Endothelial cell of umbilical vein (primary cell): ENCODE data around the gene SIX4. TPM values are rescaled to one million over a fixed set of nuclear protein-coding genes. Genes with fewer than 3 reads are reported as not detected.

ENCODE experiments used
- BruUV-seq: library from RNA; stranded (reverse); fragments of 400-500 nt; replicated peaks from 2 replicates; lab custom pipeline; 2021; lab: Mats Ljungman, UMichigan
- CTCF ChIA-PET: fragments of 300-600, 350-600 bp; sonication (Branson Sonifier 250); formaldehyde crosslinking; loops from one replicate; lab custom pipeline; 2021; ENCODE audit warnings: antibody characterized with exemption, inconsistent platforms; lab: Charles Lee
- POLR2A ChIA-PET: fragments of 300-600, 350-600 bp; sonication (Branson Sonifier 250); formaldehyde crosslinking; loops from one replicate; lab custom pipeline; 2021; ENCODE audit warnings: antibody characterized with exemption, inconsistent platforms; lab: Charles Lee
- DNase-seq: peaks from one replicate; pipeline ENCODE4 v3.0.0-alpha.2; 2011; ENCODE audit warnings: low read depth, low spot score
- FAIRE-seq: peaks from 2 replicates; lab custom pipeline; 2011; peaks lifted over from hg19 to GRCh38; lab: Jason Lieb, UNC
- H2AFZ ChIP-seq: 2 replicates; pipeline ENCODE4 v1.6.0; 2012; ENCODE audit warnings: low read depth, low read length, control low read depth, inconsistent platforms
- H3K27ac ChIP-seq: 2 replicates; pipeline ENCODE4 v1.5.1; 2011; ENCODE audit warnings: low read depth, mild to moderate bottlenecking, control low read depth, low read length, moderate library complexity; ENCODE audit not compliant: insufficient read depth
- H3K27me3 ChIP-seq, 2 experiments: 2 replicates each; pipeline versions ENCODE4 v1.6.0 to v1.6.1; 2011; ENCODE audit warnings: low read length in 2 of 2, mixed read lengths in 1 of 2; ENCODE audit not compliant: control insufficient read depth in 2 of 2, insufficient read depth in 2 of 2
- H3K36me3 ChIP-seq, 2 experiments: 2 replicates in 1 of 2; 3 replicates in 1 of 2; pipeline ENCODE4 v1.5.1; 2011; ENCODE audit warnings: low read length in 2 of 2, mild to moderate bottlenecking in 1 of 2, moderate library complexity in 1 of 2; ENCODE audit not compliant: control insufficient read depth in 2 of 2, insufficient read depth in 2 of 2; ENCODE audit errors: extremely low read depth in 1 of 2
- H3K4me1 ChIP-seq: 3 replicates; pipeline ENCODE4 v1.5.1; 2011; ENCODE audit warnings: mild to moderate bottlenecking, low read length; ENCODE audit not compliant: control insufficient read depth, insufficient read depth; ENCODE audit errors: extremely low read depth
- H3K4me2 ChIP-seq: 2 replicates; pipeline ENCODE4 v1.6.1; 2011; ENCODE audit warnings: low read length, control low read depth, mixed read lengths; ENCODE audit not compliant: insufficient read depth
- H3K4me3 ChIP-seq, 3 experiments: fragments of 200-600 bp in 1 of 3; sonication (generic), shearing (Covaris generic) in 1 of 3; replicated peaks in 1 of 3; 2 replicates each; pipeline ENCODE4 v1.5.1; 2011 to 2016; ENCODE audit warnings: control low read depth in 3 of 3, low read length in 3 of 3, mild to moderate bottlenecking in 2 of 3, inconsistent platforms in 1 of 3, low read depth in 1 of 3, moderate library complexity in 1 of 3; ENCODE audit not compliant: insufficient read depth in 1 of 3
- H3K79me2 ChIP-seq: 2 replicates; pipeline ENCODE4 v1.6.0; 2012; ENCODE audit warnings: low read length, inconsistent platforms; ENCODE audit not compliant: control insufficient read depth, insufficient read depth
- H3K9ac ChIP-seq: replicated peaks from 2 replicates; pipeline ENCODE3; 2011; ENCODE audit warnings: low read length, control low read depth; ENCODE audit not compliant: insufficient read depth; ENCODE audit errors: extremely low read depth
- H3K9me1 ChIP-seq: replicated peaks from 3 replicates; pipeline ENCODE4 v1.6.0; 2011; ENCODE audit warnings: mild to moderate bottlenecking, low read length; ENCODE audit not compliant: control insufficient read depth, insufficient read depth; ENCODE audit errors: extremely low read depth
- H3K9me3 ChIP-seq: replicated peaks from 2 replicates; pipeline ENCODE4 v1.5.1; 2012; ENCODE audit warnings: low read length, inconsistent platforms; ENCODE audit not compliant: control insufficient read depth, insufficient read depth
- H4K20me1 ChIP-seq: replicated peaks from 2 replicates; pipeline ENCODE3; 2011; ENCODE audit warnings: mild to moderate bottlenecking, low read length; ENCODE audit not compliant: control insufficient read depth, insufficient read depth; ENCODE audit errors: extremely low read depth
- EZH2 ChIP-seq: IDR thresholded peaks from 2 replicates; pipeline ENCODE4 v1.6.1; 2012; ENCODE audit warnings: borderline replicate concordance, low read depth, mild to moderate bottlenecking, moderate library complexity, low read length, inconsistent platforms; ENCODE audit not compliant: severe bottlenecking
- FOS ChIP-seq: IDR thresholded peaks from 2 replicates; pipeline ENCODE4 v1.6.1; 2011; ENCODE audit warnings: mild to moderate bottlenecking, low read length, moderate library complexity, borderline replicate concordance; ENCODE audit not compliant: insufficient read depth
- GATA2 ChIP-seq: IDR thresholded peaks from 2 replicates; pipeline ENCODE4 v1.7.0; 2011; ENCODE audit warnings: low read depth, mild to moderate bottlenecking, moderate library complexity, mixed read lengths, low read length; ENCODE audit not compliant: insufficient read length, insufficient read depth
- MAX ChIP-seq: IDR thresholded peaks from 2 replicates; pipeline ENCODE4 v1.6.1; 2011; ENCODE audit not compliant: insufficient read depth, insufficient read length
- POLR2A ChIP-seq: IDR thresholded peaks from 2 replicates; pipeline ENCODE4 v1.6.1; 2012; ENCODE audit warnings: low read depth, mild to moderate bottlenecking, control low read depth, low read length
- POLR2AphosphoS5 ChIP-seq: IDR thresholded peaks from 2 replicates; pipeline ENCODE4 v1.6.1; 2012; ENCODE audit warnings: low read depth, mild to moderate bottlenecking, control low read depth, low read length, moderate library complexity; ENCODE audit not compliant: insufficient read depth
- dilution Hi-C: fragments of 300-500 bp; cut with MboI; formaldehyde crosslinking; loops from one replicate; pipeline ENCODE4 v1.15.0; 2019; ENCODE audit warnings: low sequenced_read_pairs; ENCODE audit not compliant: extremely low pct_ligation_motif_present
- intact Hi-C: fragments of 100-400 bp; cut with micrococcal nuclease; formaldehyde crosslinking; loops from one replicate; pipeline ENCODE4 v1.10.0; 2022
- polyA plus RNA-seq, 4 experiments: library from polyadenylated mRNA; depleted of rRNA in 3 of 4; stranded (reverse) in 3 of 4; unstranded in 1 of 4; fragments of >200 nt; gene quantifications; 2 replicates each; pipeline versions ENCODE4 v1.2.1 to v1.2.3, GENCODE V29; 2011 to 2012; ENCODE audit warnings: missing spikeins in 1 of 4
- total RNA-seq: library from RNA; stranded (reverse); gene quantifications from 2 replicates; pipeline ENCODE4 v1.2.3, GENCODE V29; 2021

The SIX4 gene
- total and polyA plus RNA-seq, 2 donors (not counting 3 experiments of a cell fraction or from before 2014, with no cell fraction given) = 1.8 to 4.7 TPM

DNA sequence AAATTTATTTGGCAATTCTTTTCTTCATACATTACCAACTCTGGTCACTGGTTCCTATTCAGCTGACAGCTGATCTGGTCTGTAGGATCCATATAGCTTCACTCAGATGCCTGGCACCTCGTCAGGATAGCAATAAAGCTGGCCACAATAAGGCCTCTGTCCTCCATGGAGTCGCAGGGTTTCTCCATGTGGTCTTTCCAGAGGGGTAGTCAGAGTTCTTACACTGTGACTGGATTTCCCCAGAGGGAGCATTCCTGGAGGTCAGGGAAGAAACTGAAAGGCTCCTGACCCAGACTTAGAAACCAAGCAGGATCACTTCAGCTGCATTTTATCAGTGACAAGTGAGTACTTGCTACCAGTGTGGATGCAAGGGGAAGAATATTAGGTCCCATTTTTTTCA is 39.9 kb downstream of the SIX4 start:
- Histone ChIP-seq H3K4me1 (no peaks in the 10 kb centered on the region), H3K9ac (no peak overlapping the region), H3K27me3 (peaks cover 0 to 5% of the 10 kb centered on the region in 2 experiments), H3K4me2 (no peak overlapping the region), H3K4me3 (no peak overlapping the region), H3K36me3 (no peaks in the 10 kb centered on the region), H4K20me1 (no peaks in the 10 kb centered on the region), H3K9me3 (no peaks in the 10 kb centered on the region), H2AFZ (no peak overlapping the region), H3K27ac (no peak overlapping the region), H3K79me2 (no peaks in the 10 kb centered on the region), H3K9me1 (no peaks in the 10 kb centered on the region)
- DNase-seq = no peak
- no TSS peak for BruUV-seq
- dilution Hi-C loops = no loop called here
- FAIRE-seq = no peak
- CTCF ChIA-PET = no interaction called here
- POLR2A ChIA-PET = no interaction called here
- intact Hi-C loops = no loop called here
- TF ChIP-seq FOS (no peak), GATA2 (no peak), MAX (no peak)

DNA sequence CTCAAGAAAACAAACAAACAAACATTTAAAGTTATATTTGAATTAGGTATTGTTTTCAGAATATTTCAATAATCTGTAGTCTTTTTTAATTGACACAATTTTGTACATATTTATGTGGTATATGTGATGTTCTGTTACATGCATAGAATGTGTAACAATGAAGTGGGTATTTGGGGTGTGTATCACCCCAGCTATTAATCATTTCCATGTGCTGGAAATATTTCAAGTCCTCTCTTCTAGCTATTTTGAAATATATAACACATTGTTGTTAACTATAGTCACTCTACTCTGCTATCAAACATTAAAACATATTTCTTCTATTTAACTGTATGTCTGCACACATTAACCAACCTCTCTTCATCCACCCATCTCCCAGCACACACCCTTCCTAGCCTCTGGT is 42.9 kb downstream of the SIX4 start:
- H3K4me2 ChIP-seq = no peak overlapping the region
- peaks cover 0 to 5% of the 10 kb centered on the region in 2 experiments for H3K27me3 ChIP-seq
- no peaks in the 10 kb centered on the region for H3K4me1 ChIP-seq
- dilution Hi-C loops (no loop called here), intact Hi-C loops (no loop called here)
- no peaks in the 10 kb centered on the region for H3K9me1 ChIP-seq
- H3K36me3 ChIP-seq = no peaks in the 10 kb centered on the region
- H3K79me2 ChIP-seq = no peaks in the 10 kb centered on the region
- TF ChIP-seq EZH2 = no peak
- no peak for TF ChIP-seq POLR2AphosphoS5
- TF ChIP-seq GATA2 = no peak
- TF ChIP-seq POLR2A = no peak
- H4K20me1 ChIP-seq = no peaks in the 10 kb centered on the region
- DNase-seq (no peak), FAIRE-seq (no peak)
- H3K27ac ChIP-seq = no peak overlapping the region
- H2AFZ ChIP-seq = no peak overlapping the region
- H3K9me3 ChIP-seq = no peaks in the 10 kb centered on the region
- ChIA-PET CTCF (interaction anchor here (1.2 to 1.9 kb wide), 3 partner anchors 9 to 345 kb away, joined by 4 to 5 read pairs (median 4); no protein-coding TSS in a partner anchor), POLR2A (no interaction called here)
- no peak overlapping the region for H3K9ac ChIP-seq
- no TSS peak for BruUV-seq
- H3K4me3 ChIP-seq = no peak overlapping the region
